Keratinocyte (primary cell): ENCODE data around the gene RPS21. TPM values are rescaled to one million over a fixed set of nuclear protein-coding genes. Genes with fewer than 3 reads are reported as not detected.

Experiments
- DNase-seq: peaks from one replicate; pipeline ENCODE4 v3.0.0-alpha.2; 2011; ENCODE audit warnings: low read depth, missing footprints, low spot score
- FAIRE-seq: peaks from 2 replicates; lab custom pipeline; 2011; peaks lifted over from hg19 to GRCh38; lab: Jason Lieb, UNC
- H2AFZ ChIP-seq: 2 replicates; pipeline ENCODE4 v1.6.0; 2012; ENCODE audit warnings: low read length, control low read depth, inconsistent platforms; ENCODE audit not compliant: control insufficient read depth
- H3K27ac ChIP-seq: 2 replicates; pipeline ENCODE4 v1.5.1; 2011; ENCODE audit warnings: low read length; ENCODE audit not compliant: control insufficient read depth, insufficient read depth
- H3K27me3 ChIP-seq: 3 replicates; pipeline ENCODE4 v1.6.0; 2011; ENCODE audit warnings: low read length; ENCODE audit not compliant: control insufficient read depth, insufficient read depth; ENCODE audit errors: extremely low read depth
- H3K36me3 ChIP-seq, 2 experiments: 2 replicates in 1 of 2; 3 replicates in 1 of 2; pipeline ENCODE4 v1.5.1; 2011; ENCODE audit warnings: low read length in 2 of 2, mild to moderate bottlenecking in 1 of 2; ENCODE audit not compliant: control insufficient read depth in 2 of 2, insufficient read depth in 2 of 2; ENCODE audit errors: extremely low read depth in 1 of 2
- H3K4me1 ChIP-seq: 3 replicates; pipeline ENCODE4 v1.5.1; 2011; ENCODE audit warnings: low read length; ENCODE audit not compliant: control insufficient read depth, insufficient read depth; ENCODE audit errors: extremely low read depth
- H3K4me2 ChIP-seq: 3 replicates; pipeline ENCODE4 v1.6.0; 2011; ENCODE audit warnings: low read depth, low read length; ENCODE audit not compliant: control insufficient read depth, insufficient read depth; ENCODE audit errors: extremely low read depth
- H3K4me3 ChIP-seq, 3 experiments: fragments of 200-600 bp in 1 of 3; sonication (generic) in 1 of 3; 2 replicates in 2 of 3; 3 replicates in 1 of 3; pipeline ENCODE4 v1.5.1; 2011 to 2016; ENCODE audit warnings: low read length in 3 of 3, mild to moderate bottlenecking in 3 of 3, control low read depth in 2 of 3, inconsistent platforms in 1 of 3, low read depth in 1 of 3, mixed read lengths in 1 of 3, mixed run types in 1 of 3, moderate library complexity in 1 of 3; ENCODE audit not compliant: control insufficient read depth in 2 of 3, insufficient read depth in 2 of 3; ENCODE audit errors: extremely low read depth in 1 of 3
- H3K79me2 ChIP-seq: 2 replicates; pipeline ENCODE4 v1.6.0; 2012; ENCODE audit warnings: low read length; ENCODE audit not compliant: control insufficient read depth, insufficient read depth
- H3K9ac ChIP-seq: 3 replicates; pipeline ENCODE4 v1.6.0; 2011; ENCODE audit warnings: low read length; ENCODE audit not compliant: control insufficient read depth, insufficient read depth; ENCODE audit errors: extremely low read depth
- H3K9me1 ChIP-seq: 3 replicates; pipeline ENCODE4 v1.6.0; 2011; ENCODE audit warnings: low read length; ENCODE audit not compliant: control insufficient read depth, insufficient read depth; ENCODE audit errors: extremely low read depth
- H3K9me3 ChIP-seq: 2 replicates; pipeline ENCODE4 v1.5.1; 2012; ENCODE audit warnings: low read depth, low read length; ENCODE audit not compliant: control insufficient read depth
- H4K20me1 ChIP-seq: 3 replicates; pipeline ENCODE4 v1.6.0; 2011; ENCODE audit warnings: low read length; ENCODE audit not compliant: control insufficient read depth, insufficient read depth; ENCODE audit errors: extremely low read depth
- CTCF ChIP-seq, 3 experiments: IDR thresholded peaks in 1 of 3; conservative IDR thresholded peaks in 1 of 3; optimal IDR thresholded peaks in 1 of 3; 2 replicates in 2 of 3; 3 replicates in 1 of 3; pipeline versions ENCODE3 to v1.5.1; 2011; ENCODE audit warnings: low read length in 3 of 3, mild to moderate bottlenecking in 3 of 3, moderate library complexity in 2 of 3, control low read depth in 1 of 3, inconsistent platforms in 1 of 3; ENCODE audit not compliant: insufficient read depth in 2 of 3; ENCODE audit errors: extremely low read depth in 1 of 3
- EZH2 ChIP-seq: IDR thresholded peaks from one replicate; pipeline ENCODE4 v1.6.1; 2012; ENCODE audit warnings: inconsistent platforms, mild to moderate bottlenecking, low read length, moderate library complexity
- dilution Hi-C: fragments of 300-500 bp; cut with MboI; formaldehyde crosslinking; loops from one replicate; pipeline ENCODE4 v1.7.0; 2020; ENCODE audit warnings: low sequenced_read_pairs; ENCODE audit not compliant: extremely low pct_ligation_motif_present
- polyA plus RNA-seq, 5 experiments: library from polyadenylated mRNA; depleted of rRNA in 3 of 5; stranded (reverse) in 3 of 5; stranded (forward) in 1 of 5; unstranded in 1 of 5; fragments of >200 nt; gene quantifications; 1 replicate in 1 of 5; 2 replicates in 3 of 5; 3 replicates in 1 of 5; pipeline versions ENCODE4 v1.2.1 to v1.2.3, GENCODE V29; 2011 to 2012; ENCODE audit warnings: missing spikeins in 2 of 5, low read depth in 1 of 5, low replicate concordance in 1 of 5

RPS21 gene
- polyA plus RNA-seq, 1 donor (not counting 4 experiments of a cell fraction or from before 2014, with no cell fraction given) = 3,874 TPM

DNA sequence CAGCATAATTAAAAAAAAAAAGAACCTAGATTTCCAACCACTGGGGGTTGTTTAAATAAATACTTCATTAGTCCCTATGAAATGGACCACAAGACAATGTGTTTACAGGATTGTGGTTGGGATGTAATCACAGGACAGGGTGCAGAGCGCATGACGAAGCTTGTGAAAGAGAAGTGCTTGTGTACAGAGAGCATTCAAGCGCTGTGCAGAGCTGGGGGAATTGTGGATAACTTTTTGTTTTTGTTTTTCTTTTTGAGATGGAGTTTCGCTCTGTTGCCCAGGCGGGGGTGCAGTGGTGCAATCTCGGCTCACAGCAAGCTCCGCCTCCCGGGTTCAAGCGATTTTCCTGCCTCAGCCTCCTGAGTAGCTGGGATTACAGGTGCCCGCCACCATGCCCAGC, 42.1 kb upstream of the RPS21 start:
- no peak overlapping the region for H3K9ac ChIP-seq
- no peak overlapping the region for H2AFZ ChIP-seq
- no peak for DNase-seq
- peaks cover 44 to 50% of the 10 kb centered on the region in 2 experiments for H3K36me3 ChIP-seq
- FAIRE-seq = no peak
- no peaks in the 10 kb centered on the region for H4K20me1 ChIP-seq
- H3K9me1 ChIP-seq = no peaks in the 10 kb centered on the region
- H3K27me3 ChIP-seq = no peaks in the 10 kb centered on the region
- no peak overlapping the region for H3K4me3 ChIP-seq
- no peak for TF ChIP-seq CTCF (optimal IDR thresholded peaks at IDR 0.05 in 1 of 3, IDR thresholded peaks at IDR 0.05 in 1 of 3, conservative IDR thresholded peaks at IDR 0.05 in 1 of 3; ENCODE audit: extremely low read depth in 1 of 3, insufficient read depth in 2 of 3, low read length in 3 of 3)
- no peak for TF ChIP-seq EZH2
- H3K79me2 ChIP-seq = peaks cover 4% of the 10 kb centered on the region
- H3K4me1 ChIP-seq = peaks cover 2% of the 10 kb centered on the region
- H3K4me2 ChIP-seq = no peak overlapping the region
- dilution Hi-C loops = no loop called here
- H3K27ac ChIP-seq = no peak overlapping the region
- H3K9me3 ChIP-seq = no peaks in the 10 kb centered on the region

DNA sequence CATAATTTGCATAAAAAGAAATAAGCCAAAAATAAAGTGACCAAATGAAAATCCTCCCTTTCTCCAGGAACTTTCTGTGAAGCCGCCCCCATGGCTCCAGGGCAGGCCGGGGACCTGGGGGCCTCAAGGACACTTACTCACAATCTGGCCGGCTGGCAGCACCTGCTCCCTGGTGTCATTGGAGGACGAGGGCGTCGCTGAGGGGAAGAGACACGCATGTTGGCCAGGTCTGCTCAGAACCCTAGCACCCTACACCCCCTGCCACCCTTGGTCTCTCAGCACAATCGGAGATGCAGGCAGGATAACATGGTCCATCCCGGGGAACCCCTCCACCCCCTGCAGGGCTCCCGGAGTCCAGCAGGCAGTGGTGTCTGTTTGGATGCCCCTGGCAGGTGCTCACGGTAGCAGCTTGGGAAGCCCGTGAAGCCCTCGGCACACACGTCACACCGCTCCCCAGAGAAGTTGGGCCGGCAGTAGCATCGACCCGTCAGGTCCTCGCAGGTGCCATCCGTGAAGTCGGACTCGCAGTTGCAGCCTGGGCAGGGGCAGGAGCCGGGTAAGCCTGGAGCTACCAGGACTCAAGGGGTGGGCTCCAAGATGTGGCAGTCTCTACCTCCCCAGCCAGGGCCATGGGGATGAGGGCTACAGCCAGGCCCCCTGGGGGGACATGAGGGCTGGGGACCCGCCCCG, 41.1 kb upstream of the RPS21 start:
- Histone ChIP-seq H3K79me2 (peaks cover 4% of the 10 kb centered on the region), H3K4me2 (no peak overlapping the region), H3K4me1 (peaks cover 12% of the 10 kb centered on the region), H3K36me3 (peaks cover 40 to 46% of the 10 kb centered on the region in 2 experiments), H3K27me3 (no peaks in the 10 kb centered on the region), H4K20me1 (no peaks in the 10 kb centered on the region), H2AFZ (no peak overlapping the region), H3K4me3 (no peak overlapping the region), H3K9me3 (no peaks in the 10 kb centered on the region), H3K27ac (no peak overlapping the region), H3K9me1 (no peaks in the 10 kb centered on the region), H3K9ac (no peak overlapping the region)
- DNase-seq = no peak
- dilution Hi-C loops = no loop called here
- TF ChIP-seq EZH2 (no peak), CTCF (optimal IDR thresholded peaks at IDR 0.05 in 1 of 3, IDR thresholded peaks at IDR 0.05 in 1 of 3, conservative IDR thresholded peaks at IDR 0.05 in 1 of 3; ENCODE audit: extremely low read depth in 1 of 3, insufficient read depth in 2 of 3, low read length in 3 of 3) (no peak)
- no peak for FAIRE-seq
